ENCODE data around the gene TMEM116. TPM values are rescaled to one million over a fixed set of nuclear protein-coding genes. Genes with fewer than 3 reads are reported as not detected.

The TMEM116 gene
- total RNA-seq: 10 to 100 TPM in 2 of 3 donors, 1 to 10 TPM in 1; 6.5 to 10.2 (median 10.1) TPM
- total RNA-seq (2013): 19.0 TPM

GRCh38 chr12:112012775-112013600 is at the start of gene TMEM116, which contains the start of gene ERP29:
Gene TMEM116 (minus strand): TSS chr12:112013165. CDS start chr12:112005270, 7,895 bp downstream.
Gene ERP29 (plus strand): TSS chr12:112013426. CDS start chr12:112013466, 40 bp downstream.
- WGBS (ENCODE audit: insufficient coverage): under 1% methylated on average over 67 of the region's 67 CpGs
- H3K36me3 ChIP-seq (ENCODE audit: control insufficient read depth, insufficient read depth, low read length): peaks cover 10% of the 10 kb centered on the region
- intact Hi-C loops (cut with micrococcal nuclease): loop anchor here (1.0 to 10.0 kb wide), 2 partner anchors 68 to 112 kb away; partner anchors contain the start of gene TRAFD1
- Mint-ChIP-seq H3K36me3 (no peaks in the 10 kb centered on the region), H3K27me3 (ENCODE audit: low read depth in 2 of 2) (no peaks in the 10 kb centered on the region), H3K27ac (peak within 1 kb of the TSS; percentile 93 to 96), H3K4me3 (peak within 1 kb of the TSS; percentile 86), H3K4me1 (peaks cover 39 to 54% of the 10 kb centered on the region in 2 donors), H3K9me3 (no peaks in the 10 kb centered on the region)
- peak; percentile 71 for TF ChIP-seq CTCF (IDR thresholded peaks at IDR 0.05)
- H3K4me3 ChIP-seq (ENCODE audit: low read length): peak within 1 kb of the TSS; percentile 74
- H3K9me3 ChIP-seq (ENCODE audit: control insufficient read depth, insufficient read depth, low read length): no peaks in the 10 kb centered on the region
- H3K27ac ChIP-seq (ENCODE audit: low read length): peak within 1 kb of the TSS; percentile 93
- DNase-seq: peak; percentile 99 to 100
- H3K4me1 ChIP-seq (ENCODE audit: control insufficient read depth, insufficient read depth, low read length): peaks cover 40% of the 10 kb centered on the region
- ATAC-seq: peak; percentile 87 to 95 (median 90)
- H3K27me3 ChIP-seq (ENCODE audit: control insufficient read depth, insufficient read depth, low read length): no peaks in the 10 kb centered on the region

GRCh38 chr12:112061137-112061536 is 48.2 kb upstream of the TMEM116 start:
- no peaks in the 10 kb centered on the region for H3K9me3 ChIP-seq (ENCODE audit: control insufficient read depth, insufficient read depth, low read length)
- Mint-ChIP-seq H3K4me1 (no peaks in the 10 kb centered on the region), H3K9me3 (no peaks in the 10 kb centered on the region), H3K4me3 (no peak overlapping the region), H3K27ac (no peak overlapping the region), H3K27me3 (ENCODE audit: low read depth in 2 of 2) (no peaks in the 10 kb centered on the region), H3K36me3 (peaks cover 6% of the 10 kb centered on the region)
- H3K4me3 ChIP-seq (ENCODE audit: low read length): no peak overlapping the region
- H3K27me3 ChIP-seq (ENCODE audit: control insufficient read depth, insufficient read depth, low read length): no peaks in the 10 kb centered on the region
- DNase-seq (no peak), ATAC-seq (no peak)
- H3K27ac ChIP-seq (ENCODE audit: low read length): no peak overlapping the region
- 97% methylated on average over 2 of the region's 2 CpGs for WGBS (ENCODE audit: insufficient coverage)
- TF ChIP-seq CTCF (IDR thresholded peaks at IDR 0.05): no peak
- H3K36me3 ChIP-seq (ENCODE audit: control insufficient read depth, insufficient read depth, low read length): peaks cover 46% of the 10 kb centered on the region
- no peaks in the 10 kb centered on the region for H3K4me1 ChIP-seq (ENCODE audit: control insufficient read depth, insufficient read depth, low read length)
- intact Hi-C loops (cut with micrococcal nuclease): no loop called here

GRCh38 chr12:112049351-112049750 is 36.4 kb upstream of the TMEM116 start:
- Mint-ChIP-seq H3K36me3 (peaks cover 46% of the 10 kb centered on the region), H3K27ac (no peak overlapping the region)
- no peak for TF ChIP-seq CTCF (IDR thresholded peaks at IDR 0.05)

More at GRCh38 chr12:112049351-112049750, 36.4 kb upstream of the TMEM116 start:
- H3K4me3 Mint-ChIP-seq: no peak overlapping the region
- WGBS (ENCODE audit: insufficient coverage): 97% methylated on average over 13 of the region's 13 CpGs
- no peaks in the 10 kb centered on the region for H3K4me1 ChIP-seq (ENCODE audit: control insufficient read depth, insufficient read depth, low read length)
- peaks cover 76% of the 10 kb centered on the region for H3K36me3 ChIP-seq (ENCODE audit: control insufficient read depth, insufficient read depth, low read length)
- no peak overlapping the region for H3K27ac ChIP-seq (ENCODE audit: low read length)
- no peaks in the 10 kb centered on the region for H3K27me3 Mint-ChIP-seq (ENCODE audit: low read depth in 2 of 2)
- ATAC-seq (no peak), DNase-seq (no peak)
- no peaks in the 10 kb centered on the region for H3K9me3 ChIP-seq (ENCODE audit: control insufficient read depth, insufficient read depth, low read length)
- intact Hi-C loops (cut with micrococcal nuclease): no loop called here
- no peak overlapping the region for H3K4me3 ChIP-seq (ENCODE audit: low read length)
- H3K4me1 Mint-ChIP-seq: no peaks in the 10 kb centered on the region
- no peaks in the 10 kb centered on the region for H3K27me3 ChIP-seq (ENCODE audit: control insufficient read depth, insufficient read depth, low read length)
- H3K9me3 Mint-ChIP-seq: no peaks in the 10 kb centered on the region
